Body of pancreas (tissue), 4 donors: ENCODE results near the gene IGFBP6. TPM values are rescaled to one million over a fixed set of nuclear protein-coding genes. Genes with fewer than 3 reads are reported as not detected.
A peak's percentile ranks its signal among the peaks of the same experiment; 100 is the strongest.

Source experiments
- ATAC-seq: fragments of 150-250 bp; one replicate; pipeline ENCODE4 v1.9.1; 2016
- DNase-seq, 4 donors: peaks; one replicate each; pipeline ENCODE4 v3.0.0-alpha.2; 2019
- H3K27ac ChIP-seq, 4 donors: fragments of 200-600 bp; sonication (generic); 1 replicate in 3 of 4; 2 replicates in 1 of 4; pipeline versions ENCODE4 v1.5.1 to v1.6.1; 2016 to 2019; ENCODE audit warnings: mild to moderate bottlenecking in 1 of 4, mixed read lengths in 1 of 4, moderate library complexity in 1 of 4
- H3K27me3 ChIP-seq, 2 donors: fragments of 200-600 bp; sonication (generic); one replicate each; pipeline ENCODE4 v1.6.0; 2016; ENCODE audit warnings: mild to moderate bottlenecking in 1 of 2
- H3K36me3 ChIP-seq, 2 donors: fragments of 200-600 bp; sonication (generic); replicated peaks in 1 of 2; 2 replicates each; pipeline ENCODE4 v1.5.1; 2016; ENCODE audit warnings: low read depth in 2 of 2; ENCODE audit not compliant: insufficient read depth in 1 of 2
- H3K4me1 ChIP-seq: fragments of 200-600 bp; sonication (generic); one replicate; pipeline ENCODE4 v1.6.0; 2016
- H3K4me3 ChIP-seq, 2 donors: fragments of 200-600 bp; sonication (generic); 1 replicate in 1 of 2; 2 replicates in 1 of 2; pipeline ENCODE4 v1.5.1; 2016 to 2019
- H3K9me3 ChIP-seq, 3 donors: fragments of 200-600 bp; sonication (generic); 1 replicate in 2 of 3; 2 replicates in 1 of 3; pipeline ENCODE4 v1.5.1; 2016
- CTCF ChIP-seq, 7 experiments: fragments of 450-650 bp in 4 of 7; fragments of 200-600 bp in 3 of 7; sonication (generic) in 3 of 7; IDR thresholded peaks; one replicate each; pipeline ENCODE4 v1.5.1; 2016 to 2019; ENCODE audit warnings: antibody characterized with exemption in 7 of 7
- POLR2A ChIP-seq, 3 donors: fragments of 450-650 bp; IDR thresholded peaks; one replicate each; pipeline ENCODE4 v1.6.1; 2016; ENCODE audit warnings: antibody characterized with exemption in 3 of 3, mild to moderate bottlenecking in 2 of 3
- WGBS, 2 donors: methylation state at CpG; one replicate each; pipeline ENCODE4 v1.1.5; 2017; 5-methylcytosine and 5-hydroxymethylcytosine counted together
- intact Hi-C: fragments of 100-400 bp; cut with DNase I; formaldehyde crosslinking; loops from one replicate; pipeline ENCODE4 v1.15.1; 2023
- total RNA-seq, 2 donors: library from RNA; depleted of rRNA; stranded (reverse); fragments of >200 nt; gene quantifications; one replicate each; pipeline ENCODE4 v1.1.0, GENCODE V29; 2016

IGFBP6 gene
- total RNA-seq, 2 donors from 2014 or later: 154 to 204 TPM

- intact Hi-C loops: no loop called here
- ATAC-seq: peak; percentile 51
- H3K27ac ChIP-seq: peak overlapping the region; percentile 95 to 99 (median 98)
- H3K4me3 ChIP-seq: peak overlapping the region; percentile 16 to 26
- no peaks in the 10 kb centered on the region for H3K9me3 ChIP-seq
- H3K27me3 ChIP-seq: no peaks in the 10 kb centered on the region
- peaks cover 69% of the 10 kb centered on the region for H3K4me1 ChIP-seq
- peak; percentile 81 to 86 (median 84) for DNase-seq
- H3K36me3 ChIP-seq: no peaks in the 10 kb centered on the region
- peak; percentile 44 to 91 (median 82) for TF ChIP-seq CTCF (IDR thresholded peaks at IDR 0.05)
- no peak for TF ChIP-seq POLR2A (IDR thresholded peaks at IDR 0.05)
- 10 to 14% methylated on average over 7 to 16 of the region's 16 CpGs for WGBS, 2 donors
Observed at GRCh38 chr12:53053218-53054111, 44.0 kb upstream of the IGFBP6 start.

- TF ChIP-seq CTCF (IDR thresholded peaks at IDR 0.05): peak in 1 of 7 experiments; percentile 6
- TF ChIP-seq POLR2A (IDR thresholded peaks at IDR 0.05): peak; percentile 87 to 95 (median 92)
Observed at GRCh38 chr12:53054112-53054878, 43.2 kb upstream of the IGFBP6 start.

GRCh38 chr12:53055471-53056266, 41.8 kb upstream of the IGFBP6 start:
- Histone ChIP-seq H3K4me1 (peaks cover 58% of the 10 kb centered on the region), H3K27ac (peak overlapping the region in 1 of 4 donors; percentile 95), H3K4me3 (no peak overlapping the region), H3K9me3 (no peaks in the 10 kb centered on the region), H3K36me3 (no peaks in the 10 kb centered on the region), H3K27me3 (no peaks in the 10 kb centered on the region)
- DNase-seq (peak in 2 of 4 donors; percentile 7 to 20), ATAC-seq (no peak)
- intact Hi-C loops: no loop called here
- TF ChIP-seq POLR2A (IDR thresholded peaks at IDR 0.05): no peak
- 76 to 84% methylated on average over 15 of the region's 15 CpGs for WGBS, 2 donors

More at GRCh38 chr12:53054112-53054878, 43.2 kb upstream of the IGFBP6 start:
- Histone ChIP-seq H3K27ac (peak overlapping the region; percentile 95 to 99 (median 98)), H3K36me3 (no peaks in the 10 kb centered on the region), H3K27me3 (no peaks in the 10 kb centered on the region), H3K4me1 (peaks cover 61% of the 10 kb centered on the region), H3K9me3 (no peaks in the 10 kb centered on the region), H3K4me3 (peak overlapping the region; percentile 16 to 26)
- ATAC-seq (peak; percentile 85), DNase-seq (peak; percentile 98 to 99 (median 98))
- intact Hi-C loops: no loop called here
- WGBS, 2 donors: 4 to 5% methylated on average over 27 to 48 of the region's 48 CpGs

- Histone ChIP-seq H3K4me3 (no peak overlapping the region), H3K9me3 (no peaks in the 10 kb centered on the region), H3K4me1 (peaks cover 58% of the 10 kb centered on the region), H3K27me3 (no peaks in the 10 kb centered on the region), H3K27ac (no peak overlapping the region), H3K36me3 (no peaks in the 10 kb centered on the region)
- no peak for TF ChIP-seq POLR2A (IDR thresholded peaks at IDR 0.05)
- no peak for TF ChIP-seq CTCF (IDR thresholded peaks at IDR 0.05)
- no peak for DNase-seq
- 86 to 87% methylated on average over 5 of the region's 5 CpGs for WGBS, 2 donors
- intact Hi-C loops: no loop called here
- ATAC-seq: no peak
Observed at GRCh38 chr12:53056296-53056695, 41.2 kb upstream of the IGFBP6 start.
